Measurements from ENCODE around the gene AKT2.

The AKT2 gene

GRCh38 chr19:40285353-40286234 lies 449 bp upstream of the AKT2 start:
- Histone ChIP-seq H3F3A (ENCODE audit: insufficient read depth) (peaks cover 14% of the 10 kb centered on the region; the same call in 1 of the 2 replicates), H3K36me3 (ENCODE audit: low read length) (no peaks in the 10 kb centered on the region), H3K9me2 (replicated peaks; ENCODE audit: insufficient read depth, low read length) (no peaks in the 10 kb centered on the region), H4K20me1 (ENCODE audit: low read depth, low read length) (no peaks in the 10 kb centered on the region), H3K4me3 (ENCODE audit: insufficient read depth, low read length, poor library complexity, severe bottlenecking) (peak overlapping the region; percentile 64), H3K27me3 (ENCODE audit: low read length) (no peaks in the 10 kb centered on the region), H3K4me2 (ENCODE audit: low read depth, low read length, poor library complexity, severe bottlenecking) (peak overlapping the region; percentile 95), H3K27ac (ENCODE audit: low read depth, low read length) (peak overlapping the region; percentile 91), H3K79me2 (ENCODE audit: insufficient read depth, low read length) (peaks cover 42% of the 10 kb centered on the region), H3K9ac (ENCODE audit: low read length) (peak overlapping the region; percentile 81), H3K9me3 (ENCODE audit: insufficient read depth, low read length) (no peaks in the 10 kb centered on the region), H2AFZ (ENCODE audit: low read depth, low read length, severe bottlenecking) (peak overlapping the region; percentile 89)
- TF ChIP-seq EZH2phosphoT487 (conservative IDR thresholded peaks at IDR 0.05; ENCODE audit: low read length) (no peak), CTCF (IDR thresholded peaks at IDR 0.05; ENCODE audit: insufficient read depth, low read length, poor library complexity, severe bottlenecking) (no peak)

GRCh38 chr19:40284251-40284500 lies 969 bp downstream of the AKT2 start:
- Histone ChIP-seq H3K27ac (ENCODE audit: low read depth, low read length) (peak overlapping the region; percentile 76), H3K4me3 (ENCODE audit: insufficient read depth, low read length, poor library complexity, severe bottlenecking) (peak overlapping the region; percentile 64), H2AFZ (ENCODE audit: low read depth, low read length, severe bottlenecking) (peak overlapping the region; percentile 2)

GRCh38 chr19:40283414-40284250 lies 1.5 kb downstream of the AKT2 start:
- Histone ChIP-seq H3K36me3 (ENCODE audit: low read length) (no peaks in the 10 kb centered on the region), H2AFZ (ENCODE audit: low read depth, low read length, severe bottlenecking) (no peak overlapping the region), H4K20me1 (ENCODE audit: low read depth, low read length) (no peaks in the 10 kb centered on the region), H3K9me2 (replicated peaks; ENCODE audit: insufficient read depth, low read length) (no peaks in the 10 kb centered on the region), H3K27ac (ENCODE audit: low read depth, low read length) (peak overlapping the region; percentile 76), H3F3A (ENCODE audit: insufficient read depth) (peaks cover 14% of the 10 kb centered on the region; the same call in 1 of the 2 replicates), H3K4me2 (ENCODE audit: low read depth, low read length, poor library complexity, severe bottlenecking) (peak overlapping the region; percentile 61), H3K27me3 (ENCODE audit: low read length) (no peaks in the 10 kb centered on the region), H3K4me3 (ENCODE audit: insufficient read depth, low read length, poor library complexity, severe bottlenecking) (peak overlapping the region; percentile 64), H3K79me2 (ENCODE audit: insufficient read depth, low read length) (peaks cover 60% of the 10 kb centered on the region), H3K9ac (ENCODE audit: low read length) (peak overlapping the region; percentile 81), H3K9me3 (ENCODE audit: insufficient read depth, low read length) (no peaks in the 10 kb centered on the region)
- TF ChIP-seq EZH2phosphoT487 (conservative IDR thresholded peaks at IDR 0.05; ENCODE audit: low read length): no peak
- TF ChIP-seq CTCF (IDR thresholded peaks at IDR 0.05; ENCODE audit: insufficient read depth, low read length, poor library complexity, severe bottlenecking): no peak

More at GRCh38 chr19:40284251-40284500, 969 bp downstream of the AKT2 start:
- Histone ChIP-seq H3K79me2 (ENCODE audit: insufficient read depth, low read length) (peaks cover 56% of the 10 kb centered on the region), H4K20me1 (ENCODE audit: low read depth, low read length) (no peaks in the 10 kb centered on the region), H3F3A (ENCODE audit: insufficient read depth) (peaks cover 14% of the 10 kb centered on the region; the same call in 1 of the 2 replicates), H3K9ac (ENCODE audit: low read length) (peak overlapping the region; percentile 81), H3K4me2 (ENCODE audit: low read depth, low read length, poor library complexity, severe bottlenecking) (peak overlapping the region; percentile 61), H3K36me3 (ENCODE audit: low read length) (no peaks in the 10 kb centered on the region), H3K9me3 (ENCODE audit: insufficient read depth, low read length) (no peaks in the 10 kb centered on the region), H3K9me2 (replicated peaks; ENCODE audit: insufficient read depth, low read length) (no peaks in the 10 kb centered on the region), H3K27me3 (ENCODE audit: low read length) (no peaks in the 10 kb centered on the region)
- no peak for TF ChIP-seq EZH2phosphoT487 (conservative IDR thresholded peaks at IDR 0.05; ENCODE audit: low read length)
- no peak for TF ChIP-seq CTCF (IDR thresholded peaks at IDR 0.05; ENCODE audit: insufficient read depth, low read length, poor library complexity, severe bottlenecking)

Data from SU-DHL-6 (cell line).